ENCODE data around the gene CBLB.

DNA sequence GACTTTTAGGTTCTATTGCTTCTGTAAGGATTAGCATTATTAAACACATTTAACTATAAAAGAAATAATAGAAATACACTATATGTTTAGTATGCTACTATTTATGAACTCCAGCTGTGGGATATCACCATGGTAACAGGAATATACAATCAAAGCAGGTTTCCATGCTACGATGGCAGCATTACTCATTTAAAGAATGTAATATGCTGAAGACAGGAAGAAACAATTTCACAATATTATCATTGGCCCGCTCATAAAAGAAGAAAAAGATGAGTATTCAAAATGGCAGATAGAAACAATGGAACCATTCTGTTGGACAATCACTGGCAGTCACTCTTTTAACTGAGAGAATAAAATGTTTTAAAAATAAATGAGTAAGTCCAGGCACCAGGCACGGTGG, 153.4 kb downstream of the CBLB start:
- TF ChIP-seq POLR2A (IDR thresholded peaks at IDR 0.05; ENCODE audit: low read length), result no peak
- TF ChIP-seq, protein P1, sequence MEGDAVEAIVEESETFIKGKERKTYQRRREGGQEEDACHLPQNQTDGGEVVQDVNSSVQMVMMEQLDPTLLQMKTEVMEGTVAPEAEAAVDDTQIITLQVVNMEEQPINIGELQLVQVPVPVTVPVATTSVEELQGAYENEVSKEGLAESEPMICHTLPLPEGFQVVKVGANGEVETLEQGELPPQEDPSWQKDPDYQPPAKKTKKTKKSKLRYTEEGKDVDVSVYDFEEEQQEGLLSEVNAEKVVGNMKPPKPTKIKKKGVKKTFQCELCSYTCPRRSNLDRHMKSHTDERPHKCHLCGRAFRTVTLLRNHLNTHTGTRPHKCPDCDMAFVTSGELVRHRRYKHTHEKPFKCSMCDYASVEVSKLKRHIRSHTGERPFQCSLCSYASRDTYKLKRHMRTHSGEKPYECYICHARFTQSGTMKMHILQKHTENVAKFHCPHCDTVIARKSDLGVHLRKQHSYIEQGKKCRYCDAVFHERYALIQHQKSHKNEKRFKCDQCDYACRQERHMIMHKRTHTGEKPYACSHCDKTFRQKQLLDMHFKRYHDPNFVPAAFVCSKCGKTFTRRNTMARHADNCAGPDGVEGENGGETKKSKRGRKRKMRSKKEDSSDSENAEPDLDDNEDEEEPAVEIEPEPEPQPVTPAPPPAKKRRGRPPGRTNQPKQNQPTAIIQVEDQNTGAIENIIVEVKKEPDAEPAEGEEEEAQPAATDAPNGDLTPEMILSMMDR (IDR thresholded peaks at IDR 0.05), result no peak
- no peak for TF ChIP-seq CHD2 (IDR thresholded peaks at IDR 0.05; ENCODE audit: low read length, partially characterized antibody)
- TF ChIP-seq EP300 (IDR thresholded peaks at IDR 0.05), result no peak
- TF ChIP-seq CHD4 (IDR thresholded peaks at IDR 0.05; ENCODE audit: borderline replicate concordance), result no peak
- no peak for TF ChIP-seq POLR2AphosphoS2 (conservative IDR thresholded peaks at IDR 0.05; ENCODE audit: low read length)

All from A549 (cell line).